ENCODE data around the gene C2orf76. TPM values are rescaled to one million over a fixed set of nuclear protein-coding genes. Genes with fewer than 3 reads are reported as not detected.

C2orf76 gene
- total RNA-seq, 1 experiment from 2014 or later: 5.7 TPM

- Mint-ChIP-seq H3K27me3 (ENCODE audit: low read depth) (peaks cover 2% of the 10 kb centered on the region), H3K4me1 (peaks cover 7 to 9% of the 10 kb centered on the region in 2 experiments), H3K27ac (no peak overlapping the region), H3K9me3 (peaks cover 2 to 28% of the 10 kb centered on the region in 2 experiments; a peak in 3 of 5 replicates), H3K36me3 (ENCODE audit: insufficient read depth in 1 of 3, low read depth in 3 of 3) (peaks cover 0 to 12% (median 3%) of the 10 kb centered on the region in 3 experiments; a peak in 3 of 7 replicates), H3K4me3 (no peak overlapping the region)
- no peak overlapping the region for H3K14ac ChIP-seq (ENCODE audit: insufficient read depth, low read length)
- no peak overlapping the region for H4K5ac ChIP-seq (ENCODE audit: insufficient read length, low read depth, low read length)
- no peak overlapping the region for H2AFZ ChIP-seq (ENCODE audit: low read length)
- no peak overlapping the region for H2BK15ac ChIP-seq (ENCODE audit: low read depth, low read length)
- no peak overlapping the region for H3K4me2 ChIP-seq (ENCODE audit: insufficient read depth, insufficient read length, low read length)
- no peak overlapping the region for H2AK5ac ChIP-seq (ENCODE audit: insufficient read length, low read length)
- no peak overlapping the region for H3K4ac ChIP-seq (ENCODE audit: low read depth, low read length)
- H3K18ac ChIP-seq (ENCODE audit: insufficient read length, low read depth, low read length): no peak overlapping the region
- H3K27me3 ChIP-seq (ENCODE audit: insufficient read depth, low read length): no peaks in the 10 kb centered on the region
- no peaks in the 10 kb centered on the region for H4K20me1 ChIP-seq (ENCODE audit: control insufficient read depth, insufficient read depth, insufficient read length)
- TF ChIP-seq CTCF (conservative IDR thresholded peaks at IDR 0.05): no peak
- no peak overlapping the region for H3T11ph ChIP-seq (ENCODE audit: low read length)
- H3K79me1 ChIP-seq (ENCODE audit: insufficient read depth, low read depth, low read length, poor library complexity, severe bottlenecking): no peaks in the 10 kb centered on the region
- H4K91ac ChIP-seq (ENCODE audit: insufficient read length, low read depth, low read length): no peak overlapping the region
- no peak for DNase-seq
- no peak overlapping the region for H3K27ac ChIP-seq (ENCODE audit: insufficient read length, low read depth, low read length)
- no peak overlapping the region for H2BK120ac ChIP-seq (ENCODE audit: low read depth, low read length, poor library complexity, severe bottlenecking)
- H3K9ac ChIP-seq (ENCODE audit: extremely low read depth, insufficient read length, low read length): no peak overlapping the region
- H3K9me3 ChIP-seq (ENCODE audit: control insufficient read depth, low read depth, low read length): no peaks in the 10 kb centered on the region
- H3K56ac ChIP-seq (ENCODE audit: insufficient read length, low read depth, low read length): no peak overlapping the region
- no peak overlapping the region for H4K8ac ChIP-seq (replicated peaks; ENCODE audit: insufficient read length, low read depth, low read length)
- 0 out of 2 replicates have a peak, but pooled peaks cover 2% of the 10 kb centered on the region for H3K4me1 ChIP-seq (ENCODE audit: insufficient read depth, low read length)
- H2BK12ac ChIP-seq (ENCODE audit: insufficient read length, low read depth, low read length): no peak overlapping the region
- no peak overlapping the region for H2BK5ac ChIP-seq (ENCODE audit: insufficient read length, low read length)
- H3K23ac ChIP-seq (ENCODE audit: insufficient read length, low read depth, low read length): no peak overlapping the region
- H3K79me2 ChIP-seq (ENCODE audit: insufficient read depth, low read length): no peaks in the 10 kb centered on the region
- no CpG with 5 or more reads among the region's 1 CpG for WGBS (ENCODE audit: extremely low coverage, insufficient read length, low lambda C conversion rate)
- no peak overlapping the region for H2BK20ac ChIP-seq (ENCODE audit: low read depth, low read length, poor library complexity, severe bottlenecking)
- no peaks in the 10 kb centered on the region for H3K23me2 ChIP-seq (ENCODE audit: insufficient read length, low read depth, low read length, poor library complexity, severe bottlenecking)
These were observed 49.0 kb upstream of the C2orf76 start for GRCh38 chr2:119415630-119416029.

Measured in H9 (cell line).